Neural progenitor cell (in vitro differentiated cells): ENCODE data around the gene MPV17L.
"Not testable (repeated sequence)": the region's sequence is repeated elsewhere in the genome, so short reads cannot be mapped to it uniquely, and the experiment has no call there.

Source experiments
- CTCF ChIP-seq: fragments of 200-600 bp; sonication (generic); IDR thresholded peaks from 2 replicates; pipeline ENCODE4 v1.5.1; 2017; ENCODE audit warnings: antibody characterized with exemption, mild to moderate bottlenecking
- EZH2 ChIP-seq: fragments of 200-600 bp; sonication (generic); IDR thresholded peaks from 2 replicates; pipeline ENCODE4 v1.6.1; 2017; ENCODE audit warnings: antibody characterized with exemption, mild to moderate bottlenecking, moderate library complexity
- EZH2phosphoT487 ChIP-seq: fragments of 200-600 bp; sonication (generic); IDR thresholded peaks from 2 replicates; pipeline ENCODE4 v1.6.1; 2017; ENCODE audit warnings: antibody characterized with exemption

- TF ChIP-seq CTCF, EZH2phosphoT487, EZH2: not testable (repeated sequence)
Observed at GRCh38 chr16:15388060-15388459, 7.5 kb upstream of the MPV17L start.
